HCT116 (cell line): ENCODE data around the gene ARL17A.
"Not testable (repeated sequence)": the region's sequence is repeated elsewhere in the genome, so short reads cannot be mapped to it uniquely, and the experiment has no call there.

Experiments used
- ATF3 ChIP-seq: IDR thresholded peaks from 2 replicates; pipeline ENCODE4 v1.6.1; 2012
- CBX3 ChIP-seq: IDR thresholded peaks from 2 replicates; pipeline ENCODE4 v1.6.1; 2012; ENCODE audit warnings: low read depth
- CEBPB ChIP-seq: IDR thresholded peaks from 2 replicates; pipeline ENCODE4 v1.6.1; 2012; ENCODE audit warnings: low read depth
- CTCF ChIP-seq, 3 experiments: fragments of 200-600 bp in 1 of 3; sonication (generic) in 1 of 3; IDR thresholded peaks in 2 of 3; conservative IDR thresholded peaks in 1 of 3; 2 replicates each; pipeline ENCODE4 v1.5.1; 2012 to 2017; ENCODE audit warnings: low read depth in 2 of 3, low read length in 2 of 3, antibody characterized with exemption in 1 of 3, borderline replicate concordance in 1 of 3, control low read depth in 1 of 3, mild to moderate bottlenecking in 1 of 3, mixed read lengths in 1 of 3, mixed run types in 1 of 3, moderate library complexity in 1 of 3; ENCODE audit not compliant: insufficient read depth in 1 of 3
- EZH2 ChIP-seq: fragments of 200-600 bp; sonication (generic); IDR thresholded peaks from 2 replicates; pipeline ENCODE4 v1.6.1; 2017; ENCODE audit warnings: antibody characterized with exemption, mixed run types
- JUND ChIP-seq: IDR thresholded peaks from 2 replicates; pipeline ENCODE4 v1.6.1; 2012
- POLR2AphosphoS5 ChIP-seq: IDR thresholded peaks from 2 replicates; pipeline ENCODE4 v1.6.1; 2011; ENCODE audit warnings: mild to moderate bottlenecking, low read depth, low read length, moderate library complexity
- RAD21 ChIP-seq: IDR thresholded peaks from 2 replicates; pipeline ENCODE4 v1.6.1; 2012; ENCODE audit warnings: low read depth, mild to moderate bottlenecking
- REST ChIP-seq: IDR thresholded peaks from 2 replicates; pipeline ENCODE4 v1.6.1; 2012; ENCODE audit warnings: low read depth
- SP1 ChIP-seq: IDR thresholded peaks from 2 replicates; pipeline ENCODE4 v1.6.1; 2012; ENCODE audit warnings: low read depth

- TF ChIP-seq CTCF (IDR thresholded peaks at IDR 0.05 in 2 of 3, conservative IDR thresholded peaks at IDR 0.05 in 1 of 3; ENCODE audit: borderline replicate concordance in 1 of 3, insufficient read depth in 1 of 3, low read depth in 2 of 3, low read length in 2 of 3); CEBPB; SP1; CBX3; REST; POLR2AphosphoS5; JUND; RAD21; ATF3; EZH2: not testable (repeated sequence)
These were observed 37.6 kb upstream of the ARL17A start for GRCh38 chr17:46617121-46617520.
